ENCODE results near the gene RHBDF1.

DNA sequence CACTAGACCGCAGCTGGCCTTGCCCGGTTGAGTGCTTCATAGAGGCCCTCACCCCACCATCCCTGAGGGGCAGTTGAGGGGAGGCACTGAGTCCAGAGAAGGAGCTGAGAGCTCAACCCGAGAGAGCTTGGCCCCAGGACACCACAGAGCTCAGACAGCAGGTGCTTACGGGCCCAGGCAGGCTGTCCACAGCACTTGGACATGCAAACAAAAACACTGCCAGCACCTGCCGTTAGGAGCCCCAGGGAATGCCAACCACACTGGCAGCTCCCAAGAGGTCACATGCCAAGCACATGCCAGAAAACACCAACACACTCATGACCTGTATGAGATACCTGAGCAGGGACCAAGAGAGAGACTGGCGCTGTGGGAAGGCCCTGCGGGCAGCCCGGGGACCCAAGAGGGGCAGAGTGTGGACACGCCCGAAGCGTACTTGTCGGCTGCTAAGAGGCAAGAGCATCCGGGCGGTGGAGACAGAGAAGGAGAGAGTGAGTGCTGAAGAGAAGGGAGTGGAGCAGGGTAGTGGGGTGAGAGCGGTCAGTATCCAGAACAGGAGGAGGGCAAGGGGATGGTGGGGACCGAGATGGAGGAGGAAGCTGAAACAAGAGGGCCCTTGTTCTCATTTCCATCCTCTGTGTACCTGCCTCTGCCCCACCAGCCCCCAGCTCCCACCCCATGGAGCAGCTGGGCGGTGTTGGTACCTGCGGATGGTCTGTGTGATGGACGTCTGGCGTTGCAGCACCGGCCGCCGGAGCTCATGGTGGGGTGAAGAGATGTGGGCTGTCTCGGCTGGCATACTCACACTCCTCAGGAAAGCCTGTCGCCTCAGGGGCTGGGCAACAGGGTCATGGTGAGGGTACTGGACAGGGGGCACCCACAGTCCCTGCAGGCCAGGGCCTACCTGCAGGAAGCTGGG is 8.2 kb downstream of the RHBDF1 start:
- TF ChIP-seq, protein P1, sequence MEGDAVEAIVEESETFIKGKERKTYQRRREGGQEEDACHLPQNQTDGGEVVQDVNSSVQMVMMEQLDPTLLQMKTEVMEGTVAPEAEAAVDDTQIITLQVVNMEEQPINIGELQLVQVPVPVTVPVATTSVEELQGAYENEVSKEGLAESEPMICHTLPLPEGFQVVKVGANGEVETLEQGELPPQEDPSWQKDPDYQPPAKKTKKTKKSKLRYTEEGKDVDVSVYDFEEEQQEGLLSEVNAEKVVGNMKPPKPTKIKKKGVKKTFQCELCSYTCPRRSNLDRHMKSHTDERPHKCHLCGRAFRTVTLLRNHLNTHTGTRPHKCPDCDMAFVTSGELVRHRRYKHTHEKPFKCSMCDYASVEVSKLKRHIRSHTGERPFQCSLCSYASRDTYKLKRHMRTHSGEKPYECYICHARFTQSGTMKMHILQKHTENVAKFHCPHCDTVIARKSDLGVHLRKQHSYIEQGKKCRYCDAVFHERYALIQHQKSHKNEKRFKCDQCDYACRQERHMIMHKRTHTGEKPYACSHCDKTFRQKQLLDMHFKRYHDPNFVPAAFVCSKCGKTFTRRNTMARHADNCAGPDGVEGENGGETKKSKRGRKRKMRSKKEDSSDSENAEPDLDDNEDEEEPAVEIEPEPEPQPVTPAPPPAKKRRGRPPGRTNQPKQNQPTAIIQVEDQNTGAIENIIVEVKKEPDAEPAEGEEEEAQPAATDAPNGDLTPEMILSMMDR (conservative IDR thresholded peaks at IDR 0.05), result no peak
- no peak for TF ChIP-seq EZH2 (IDR thresholded peaks at IDR 0.05; ENCODE audit: low read depth)

All from PC-9 (cell line).